Mesodermal cell (in vitro differentiated cells): ENCODE results near the gene SIKE1.
"Not testable (repeated sequence)": the region's sequence is repeated elsewhere in the genome, so short reads cannot be mapped to it uniquely, and the experiment has no call there.

Experiments used
- H3K27ac ChIP-seq: 2 replicates; pipeline ENCODE4 v1.7.0; 2013; ENCODE audit warnings: mild to moderate bottlenecking, low read depth, low read length, moderate library complexity; ENCODE audit not compliant: severe bottlenecking
- H3K36me3 ChIP-seq: 2 replicates; pipeline ENCODE4 v1.7.1; 2013; ENCODE audit warnings: mild to moderate bottlenecking, low read length, moderate library complexity; ENCODE audit not compliant: control insufficient read depth, insufficient read depth
- H3K4me1 ChIP-seq: one replicate; pipeline ENCODE4 v1.7.1; 2013; ENCODE audit warnings: mild to moderate bottlenecking, low read length; ENCODE audit not compliant: insufficient read depth, control insufficient read depth, poor library complexity, severe bottlenecking
- H3K4me3 ChIP-seq: 2 replicates; pipeline ENCODE4 v1.7.0; 2013; ENCODE audit warnings: low read length, control low read depth, mild to moderate bottlenecking; ENCODE audit not compliant: insufficient read depth, poor library complexity, severe bottlenecking; ENCODE audit errors: extremely low read depth
- H3K9me3 ChIP-seq: 2 replicates; pipeline ENCODE4 v1.7.1; 2013; ENCODE audit warnings: mild to moderate bottlenecking, low read length, moderate library complexity; ENCODE audit not compliant: control insufficient read depth
- WGBS, 2 experiments: methylation state at CpG; one replicate each; pipeline ENCODE4 v1.1.5; 2013; ENCODE audit warnings: missing lambda C conversion rate in 2 of 2; ENCODE audit not compliant: insufficient coverage in 2 of 2; 5-methylcytosine and 5-hydroxymethylcytosine counted together

The SIKE1 gene

GRCh38 chr1:114755006-114755931 is 25.2 kb downstream of the SIKE1 start:
- H3K27ac ChIP-seq = no peak overlapping the region
- 57 to 97% methylated on average over 1 to 5 of the region's 7 CpGs for WGBS, 2 experiments
- H3K36me3 ChIP-seq = peaks cover 22% of the 10 kb centered on the region
- no peaks in the 10 kb centered on the region for H3K9me3 ChIP-seq
- H3K4me1 ChIP-seq = peaks cover 18% of the 10 kb centered on the region
- peak overlapping the region; percentile 99 for H3K4me3 ChIP-seq

- H3K27ac ChIP-seq, H3K4me3 ChIP-seq, H3K9me3 ChIP-seq: not testable (repeated sequence)
- Histone ChIP-seq H3K36me3 (peaks cover 38% of the 10 kb centered on the region), H3K4me1 (peaks cover 18% of the 10 kb centered on the region)
- WGBS, 2 experiments = 92% methylated on average over 2 of the region's 6 CpGs; no CpG with 5 or more reads in 1 of the 2 experiments
These were observed 26.8 kb downstream of the SIKE1 start for GRCh38 chr1:114753702-114754101.

- no peak overlapping the region for H3K4me3 ChIP-seq
- peaks cover 18% of the 10 kb centered on the region for H3K4me1 ChIP-seq
- 100% methylated on average over 2 of the region's 4 CpGs; no CpG with 5 or more reads in 1 of the 2 experiments for WGBS, 2 experiments
- no peak overlapping the region for H3K27ac ChIP-seq
- peaks cover 44% of the 10 kb centered on the region for H3K36me3 ChIP-seq
- no peaks in the 10 kb centered on the region for H3K9me3 ChIP-seq
These were observed 27.3 kb downstream of the SIKE1 start for GRCh38 chr1:114753143-114753542.

GRCh38 chr1:114750780-114751179 is 29.7 kb downstream of the SIKE1 start:
- Histone ChIP-seq H3K4me1 (peaks cover 18% of the 10 kb centered on the region), H3K36me3 (peaks cover 65% of the 10 kb centered on the region), H3K27ac (no peak overlapping the region), H3K9me3 (no peaks in the 10 kb centered on the region), H3K4me3 (no peak overlapping the region)
- WGBS, 2 experiments = 87 to 98% methylated on average over 5 of the region's 5 CpGs

- WGBS, 2 experiments = 89 to 94% methylated on average over 3 of the region's 5 CpGs
- no peak overlapping the region for H3K27ac ChIP-seq
- no peaks in the 10 kb centered on the region for H3K9me3 ChIP-seq
- H3K4me1 ChIP-seq = peaks cover 11% of the 10 kb centered on the region
- H3K36me3 ChIP-seq = peaks cover 59% of the 10 kb centered on the region
- H3K4me3 ChIP-seq = no peak overlapping the region
These were observed 30.6 kb downstream of the SIKE1 start for GRCh38 chr1:114749835-114750234.

GRCh38 chr1:114746450-114747121 is 33.9 kb downstream of the SIKE1 start:
- H3K4me1 ChIP-seq = no peaks in the 10 kb centered on the region
- whole genome bisulfite sequencing, 2 experiments = 72 to 76% methylated on average over 4 to 5 of the region's 6 CpGs
- no peak overlapping the region for H3K4me3 ChIP-seq
- H3K36me3 ChIP-seq = peaks cover 78% of the 10 kb centered on the region
- H3K27ac ChIP-seq = no peak overlapping the region
- no peaks in the 10 kb centered on the region for H3K9me3 ChIP-seq

GRCh38 chr1:114745291-114745690 is 35.2 kb downstream of the SIKE1 start:
- H3K36me3 ChIP-seq = peaks cover 78% of the 10 kb centered on the region
- no peak overlapping the region for H3K4me3 ChIP-seq
- no peaks in the 10 kb centered on the region for H3K9me3 ChIP-seq
- WGBS, 2 experiments = 100% methylated on average over 1 of the region's 2 CpGs
- no peaks in the 10 kb centered on the region for H3K4me1 ChIP-seq
- H3K27ac ChIP-seq = no peak overlapping the region

GRCh38 chr1:114741963-114742746 is 38.3 kb downstream of the SIKE1 start:
- WGBS, 2 experiments = 73 to 90% methylated on average over 4 to 6 of the region's 11 CpGs
- no peaks in the 10 kb centered on the region for H3K4me1 ChIP-seq
- no peak overlapping the region for H3K27ac ChIP-seq
- no peak overlapping the region for H3K4me3 ChIP-seq
- H3K9me3 ChIP-seq = no peaks in the 10 kb centered on the region
- H3K36me3 ChIP-seq = peaks cover 76% of the 10 kb centered on the region

- Histone ChIP-seq H3K9me3 (no peaks in the 10 kb centered on the region), H3K4me3 (no peak overlapping the region), H3K4me1 (no peaks in the 10 kb centered on the region), H3K27ac (no peak overlapping the region), H3K36me3 (peaks cover 79% of the 10 kb centered on the region)
- WGBS, 2 experiments = no CpG with 5 or more reads among the region's 1 CpG
These were observed 40.2 kb downstream of the SIKE1 start for GRCh38 chr1:114740331-114740730.

GRCh38 chr1:114737314-114737849 is 43.1 kb downstream of the SIKE1 start:
- no peaks in the 10 kb centered on the region for H3K4me1 ChIP-seq
- 92 to 93% methylated on average over 2 to 4 of the region's 6 CpGs for WGBS, 2 experiments
- H3K4me3 ChIP-seq = no peak overlapping the region
- H3K36me3 ChIP-seq = peaks cover 87% of the 10 kb centered on the region
- H3K9me3 ChIP-seq = no peaks in the 10 kb centered on the region
- H3K27ac ChIP-seq = no peak overlapping the region
